Measurements from ENCODE around the gene YTHDF1.

The YTHDF1 gene

DNA sequence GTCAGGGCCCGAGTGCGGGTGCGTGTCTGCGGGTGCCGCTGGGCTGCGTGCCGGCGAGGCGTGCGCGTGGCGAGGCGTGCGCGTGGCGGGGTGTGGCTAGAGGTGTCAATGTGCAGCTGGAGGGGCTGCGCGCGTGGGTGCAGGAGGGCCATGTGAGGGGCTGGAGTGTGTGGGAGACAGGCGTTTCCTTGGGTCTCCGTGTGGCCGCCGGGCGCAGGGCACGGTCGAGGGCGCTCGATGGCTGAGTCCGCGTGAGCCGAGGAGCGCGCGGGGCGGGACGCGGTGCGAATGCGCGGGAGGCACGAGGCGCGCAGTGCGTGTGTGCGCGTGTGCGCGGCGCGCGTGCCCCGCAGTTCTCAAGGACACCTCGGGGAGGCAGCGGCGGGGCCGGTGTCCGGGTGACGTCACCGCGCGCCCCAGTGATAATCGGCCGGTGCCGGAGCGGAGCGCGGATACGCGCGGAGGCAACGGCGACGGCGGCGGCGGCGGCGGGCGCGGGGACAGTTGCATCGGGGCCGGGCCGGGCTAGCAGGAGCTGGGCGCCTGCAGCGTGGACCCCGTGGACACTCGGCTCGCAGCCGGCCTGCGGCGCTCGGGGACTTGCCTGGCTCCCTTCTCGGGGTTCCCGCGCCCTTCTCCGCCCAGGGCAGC lies 38.7 kb downstream of the YTHDF1 start:
- peaks cover 7% of the 10 kb centered on the region for H3K4me1 Mint-ChIP-seq
- peak; percentile 43 for DNase-seq
- H3K36me3 Mint-ChIP-seq, result no peaks in the 10 kb centered on the region
- peaks cover 96% of the 10 kb centered on the region for H3K27me3 Mint-ChIP-seq
- CTCF ChIA-PET, result no interaction called here
- no peak overlapping the region for H3K27ac Mint-ChIP-seq
- H3K4me3 Mint-ChIP-seq, result no peak overlapping the region
- no peaks in the 10 kb centered on the region for H3K9me3 Mint-ChIP-seq

DNA sequence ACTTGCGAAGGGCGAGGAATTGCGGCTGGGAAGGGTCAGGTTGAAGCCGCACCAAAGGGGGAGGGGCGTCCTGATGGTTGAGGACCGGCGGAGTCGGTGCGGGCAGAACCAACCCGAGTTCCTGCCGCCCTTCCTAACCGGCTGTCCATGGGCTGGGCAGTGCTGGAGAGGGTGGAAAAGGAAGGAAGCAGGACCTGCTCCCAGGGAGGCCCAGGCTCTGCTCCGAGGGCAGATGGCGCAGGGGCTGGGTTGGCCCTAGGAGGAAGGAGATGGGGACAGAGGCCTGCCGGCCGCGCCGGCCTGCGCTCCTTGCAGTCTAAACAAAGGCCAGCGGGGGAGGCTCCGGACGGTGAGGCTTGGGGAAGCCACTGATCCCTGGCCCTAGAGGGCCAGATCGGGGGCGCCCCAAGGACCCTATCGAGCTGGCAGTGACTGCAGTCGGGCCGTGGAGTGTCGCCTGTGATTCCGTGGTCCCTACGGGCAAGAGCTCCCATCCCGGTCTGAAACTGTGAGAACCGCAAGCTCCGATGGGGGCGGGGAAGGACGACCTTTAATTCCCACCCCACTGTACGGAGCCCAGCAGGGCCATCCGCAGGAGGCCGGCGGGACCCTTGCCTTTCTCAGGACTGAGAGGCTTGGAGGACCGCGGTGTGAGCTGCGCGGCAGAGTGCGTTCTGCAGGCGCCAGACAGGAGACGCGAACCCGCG lies 39.4 kb downstream of the YTHDF1 start:
- CTCF ChIA-PET, result no interaction called here
- Mint-ChIP-seq H3K27ac (peak overlapping the region; percentile 76), H3K4me1 (peaks cover 7% of the 10 kb centered on the region), H3K27me3 (peaks cover 96% of the 10 kb centered on the region), H3K36me3 (no peaks in the 10 kb centered on the region), H3K4me3 (no peak overlapping the region), H3K9me3 (no peaks in the 10 kb centered on the region)
- no peak for DNase-seq

DNA sequence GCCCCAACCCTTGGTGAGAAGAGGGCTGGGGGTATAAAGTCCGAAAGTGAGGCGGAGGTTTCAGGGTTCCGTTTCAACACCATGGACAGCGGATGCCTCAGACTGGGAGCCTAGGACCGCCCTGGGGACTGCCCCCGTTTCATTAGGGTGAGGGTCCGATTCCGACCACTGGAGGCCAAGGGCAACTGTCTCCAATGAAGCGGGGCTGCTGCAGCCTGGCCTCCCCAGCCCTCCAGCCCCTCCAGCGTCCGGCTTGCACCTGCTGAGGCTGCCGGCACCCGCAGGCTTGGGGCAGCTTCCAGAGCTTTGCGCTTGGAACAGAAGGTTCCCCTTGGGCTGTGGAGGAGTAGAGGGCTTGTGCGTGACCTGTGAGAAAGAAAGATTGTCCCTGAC lies 39.9 kb downstream of the YTHDF1 start:
- peaks cover 96% of the 10 kb centered on the region for H3K27me3 Mint-ChIP-seq
- H3K4me1 Mint-ChIP-seq, result peaks cover 7% of the 10 kb centered on the region
- peak; percentile 33 for DNase-seq
- no peaks in the 10 kb centered on the region for H3K9me3 Mint-ChIP-seq
- H3K4me3 Mint-ChIP-seq, result no peak overlapping the region
- H3K36me3 Mint-ChIP-seq, result no peaks in the 10 kb centered on the region
- peak overlapping the region; percentile 76 for H3K27ac Mint-ChIP-seq
- CTCF ChIA-PET, result no interaction called here

DNA sequence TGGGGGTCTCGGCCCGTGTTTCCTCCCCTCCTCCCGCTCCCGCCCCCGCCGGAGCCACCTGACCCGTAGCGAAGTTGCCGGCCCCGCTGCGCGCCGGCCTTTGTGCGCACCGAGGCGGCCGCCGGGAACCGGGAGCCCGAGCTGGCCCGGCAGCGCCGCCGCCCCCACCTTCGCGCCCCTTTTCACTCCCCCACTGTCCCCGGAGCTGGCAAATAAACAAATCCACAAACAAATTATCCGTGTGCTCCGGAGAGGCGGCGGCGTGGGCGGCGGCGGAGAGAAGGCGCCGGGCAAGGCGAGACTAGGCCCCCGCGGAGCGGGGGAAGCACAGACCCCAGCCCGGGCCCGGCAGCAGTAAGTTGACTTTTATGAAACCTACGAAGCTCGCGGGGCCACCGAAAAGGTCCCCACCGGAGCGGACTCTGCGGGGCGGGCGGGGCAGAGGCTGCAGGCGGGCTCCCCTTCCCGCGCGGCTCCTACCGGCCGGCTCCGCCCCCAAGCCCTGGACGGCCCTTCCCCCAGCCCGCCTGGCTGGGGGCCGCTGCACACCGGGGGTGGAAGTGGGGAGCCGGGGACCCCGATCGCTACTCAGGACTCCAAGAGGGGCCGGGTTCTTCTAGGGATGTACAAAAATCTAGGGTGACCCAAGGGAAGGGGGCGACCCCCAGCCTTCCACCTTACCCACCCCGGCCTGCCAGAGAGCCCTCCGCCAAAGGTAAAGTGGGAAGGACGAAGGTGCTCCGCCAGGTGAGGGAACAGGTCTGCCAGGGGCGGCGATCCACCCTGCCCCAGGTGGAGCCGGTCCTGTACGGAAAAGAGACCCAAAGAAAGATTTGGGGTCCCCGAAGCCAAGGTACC lies 40.7 kb downstream of the YTHDF1 start:
- H3K36me3 Mint-ChIP-seq, result no peaks in the 10 kb centered on the region
- H3K27ac Mint-ChIP-seq, result no peak overlapping the region
- CTCF ChIA-PET, result no interaction called here
- H3K9me3 Mint-ChIP-seq, result no peaks in the 10 kb centered on the region
- H3K4me1 Mint-ChIP-seq, result peaks cover 7% of the 10 kb centered on the region
- H3K4me3 Mint-ChIP-seq, result no peak overlapping the region
- peaks cover 90% of the 10 kb centered on the region for H3K27me3 Mint-ChIP-seq
- DNase-seq, result no peak

DNA sequence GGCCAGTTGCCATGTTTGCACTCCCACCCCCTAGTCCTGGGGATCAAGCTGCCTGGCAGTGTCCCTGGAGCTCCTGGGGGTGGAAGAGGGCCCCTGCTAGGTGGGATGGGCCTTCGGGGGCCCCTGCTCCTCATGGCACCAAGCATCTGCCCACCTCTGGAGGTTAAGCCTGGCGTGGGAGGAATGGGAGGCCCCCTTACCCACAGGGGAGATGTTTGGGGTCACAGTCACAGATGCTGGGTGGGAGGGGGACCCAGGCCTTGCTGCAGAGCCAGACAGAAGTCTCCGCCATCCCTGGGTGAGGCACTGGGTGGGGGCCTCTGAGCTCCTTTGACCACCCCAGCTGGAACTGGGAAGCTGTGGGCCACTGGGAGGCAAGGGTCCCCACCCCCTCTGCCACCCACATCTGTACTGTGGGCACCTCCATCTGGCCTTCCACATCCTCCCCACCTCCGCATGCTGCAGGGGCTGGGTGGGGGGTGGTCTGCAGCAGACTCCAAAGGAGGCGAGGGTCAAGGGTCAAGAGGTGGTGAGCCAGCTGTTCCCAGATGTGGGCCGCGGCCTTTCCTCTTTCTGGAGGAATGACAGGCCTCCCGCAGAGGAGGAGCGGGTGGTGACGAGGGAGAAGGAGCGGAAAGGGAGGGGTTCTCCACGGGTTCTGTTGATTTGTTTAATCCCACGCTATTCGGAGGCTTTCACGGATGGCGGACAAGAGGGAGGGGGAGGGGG lies 41.5 kb downstream of the YTHDF1 start:
- Mint-ChIP-seq H3K27ac (no peak overlapping the region), H3K9me3 (no peaks in the 10 kb centered on the region), H3K27me3 (peaks cover 90% of the 10 kb centered on the region), H3K36me3 (no peaks in the 10 kb centered on the region), H3K4me1 (peaks cover 5% of the 10 kb centered on the region), H3K4me3 (no peak overlapping the region)
- DNase-seq, result no peak
- CTCF ChIA-PET, result no interaction called here

DNA sequence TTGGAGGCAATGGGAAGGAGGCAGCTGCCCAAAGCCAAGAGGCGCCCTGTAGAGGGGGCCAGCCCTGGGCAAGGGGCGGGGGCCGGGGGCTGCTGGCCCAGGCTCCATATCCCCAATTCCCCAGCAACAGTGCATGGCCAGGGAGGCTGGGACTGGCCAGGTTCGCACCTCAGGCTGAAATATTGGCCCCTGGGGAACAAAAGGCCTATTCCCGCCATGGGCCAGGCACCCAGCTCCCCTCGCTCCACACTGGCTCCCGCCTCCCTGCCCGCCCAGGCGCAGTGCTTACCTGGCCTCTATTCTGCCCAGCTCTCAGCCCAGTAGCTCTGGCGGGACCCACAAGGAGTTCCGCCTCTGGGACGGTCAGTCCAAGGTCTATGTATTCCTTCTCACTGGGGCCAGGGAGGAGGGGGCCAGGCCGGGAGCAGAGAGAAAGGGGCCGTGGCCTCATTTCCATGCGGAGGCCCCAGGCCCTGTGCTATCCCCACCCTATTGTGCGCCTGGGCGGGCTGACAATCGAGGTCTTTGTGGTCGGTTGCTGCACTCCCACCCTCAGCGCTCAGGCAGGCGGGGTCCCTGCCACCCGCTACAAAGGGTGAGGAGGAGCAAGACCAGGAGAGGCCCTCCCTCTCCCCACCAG lies 42.3 kb downstream of the YTHDF1 start:
- peaks cover 3% of the 10 kb centered on the region for H3K4me1 Mint-ChIP-seq

DNA sequence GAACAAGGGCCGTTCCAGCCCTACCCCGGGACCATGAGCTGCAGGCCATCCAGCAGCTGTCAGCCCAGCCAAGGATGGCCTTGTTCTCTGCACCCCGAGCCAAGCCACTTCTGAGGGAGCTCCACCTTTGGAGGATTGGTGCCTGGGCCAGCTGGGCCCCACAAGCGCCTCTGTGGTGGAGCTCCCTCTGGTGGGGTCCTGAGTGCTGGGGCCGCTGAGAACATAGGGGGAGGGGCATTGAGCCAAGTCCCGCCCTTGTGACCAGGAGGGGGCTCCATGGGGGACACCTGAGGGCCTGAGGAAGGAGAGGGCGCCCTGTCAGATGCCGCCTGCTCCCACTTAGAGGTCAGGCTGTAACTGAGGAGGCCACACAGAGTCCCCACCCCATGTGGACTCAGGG lies 43.2 kb downstream of the YTHDF1 start:
- H3K4me1 Mint-ChIP-seq, result peaks cover 3% of the 10 kb centered on the region
- no peak overlapping the region for H3K27ac Mint-ChIP-seq
- peak; percentile 30 for DNase-seq
- no peaks in the 10 kb centered on the region for H3K9me3 Mint-ChIP-seq
- CTCF ChIA-PET, result interaction anchor here (0.6 to 1.1 kb wide), 2 partner anchors 9 to 200 kb away, joined by 3 read pairs; no protein-coding TSS in a partner anchor
- H3K4me3 Mint-ChIP-seq, result no peak overlapping the region
- peaks cover 78% of the 10 kb centered on the region for H3K27me3 Mint-ChIP-seq
- H3K36me3 Mint-ChIP-seq, result no peaks in the 10 kb centered on the region

More for the DNA sequence above, 42.3 kb downstream of the YTHDF1 start:
- H3K9me3 Mint-ChIP-seq, result no peaks in the 10 kb centered on the region
- H3K4me3 Mint-ChIP-seq, result no peak overlapping the region
- CTCF ChIA-PET, result no interaction called here
- DNase-seq, result no peak
- no peaks in the 10 kb centered on the region for H3K36me3 Mint-ChIP-seq
- H3K27me3 Mint-ChIP-seq, result peaks cover 86% of the 10 kb centered on the region
- no peak overlapping the region for H3K27ac Mint-ChIP-seq

DNA sequence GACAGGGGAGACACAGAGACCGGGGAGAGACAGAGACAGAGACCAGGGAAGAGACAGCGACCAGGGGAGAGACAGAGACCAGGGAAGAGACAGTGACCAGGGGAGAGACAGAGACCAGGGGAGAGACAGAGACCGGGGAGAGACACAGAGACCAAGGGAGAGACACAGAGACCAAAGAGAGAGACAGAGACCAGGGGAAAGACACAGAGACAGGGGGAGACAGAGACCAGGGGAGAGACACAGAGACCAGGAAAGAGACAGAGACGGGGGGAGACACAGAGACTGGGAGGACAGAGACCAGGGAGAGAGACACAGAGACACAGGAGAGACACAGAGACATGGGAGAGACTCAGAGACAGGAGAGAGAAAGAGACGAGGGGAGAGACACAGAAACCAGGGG lies 43.9 kb downstream of the YTHDF1 start:
- Mint-ChIP-seq H3K27ac (no peak overlapping the region), H3K36me3 (no peaks in the 10 kb centered on the region), H3K4me3 (no peak overlapping the region), H3K4me1 (peaks cover 1% of the 10 kb centered on the region), H3K9me3 (no peaks in the 10 kb centered on the region), H3K27me3 (peaks cover 71% of the 10 kb centered on the region)
- DNase-seq, result no peak
- CTCF ChIA-PET, result interaction anchor here (1.1 kb wide), 1 partner anchor 200 kb away, joined by 3 read pairs; no protein-coding TSS in a partner anchor

DNA sequence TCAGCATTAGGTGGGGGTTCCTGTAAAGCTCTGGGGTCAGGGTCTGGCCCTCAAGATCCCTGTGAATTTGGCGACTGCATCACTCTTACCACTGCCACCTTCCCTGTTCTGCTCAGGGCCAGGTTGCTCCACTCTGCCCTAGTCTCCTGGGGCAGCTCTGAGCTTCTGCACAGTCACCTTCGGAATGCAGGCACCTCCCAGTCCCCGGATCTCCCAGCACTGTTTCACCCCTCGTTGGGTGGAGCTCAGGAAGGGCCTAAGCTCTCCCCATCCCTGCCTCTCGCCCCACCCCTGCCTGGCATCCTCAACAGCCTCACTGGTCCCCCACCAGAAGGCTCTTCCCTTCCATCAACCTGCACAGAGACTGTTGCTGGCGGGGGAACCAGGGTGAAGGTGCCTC lies 46.2 kb downstream of the YTHDF1 start:
- no peaks in the 10 kb centered on the region for H3K4me1 Mint-ChIP-seq
- no peak for DNase-seq
- no peaks in the 10 kb centered on the region for H3K36me3 Mint-ChIP-seq
- H3K27me3 Mint-ChIP-seq, result peaks cover 48% of the 10 kb centered on the region
- H3K27ac Mint-ChIP-seq, result no peak overlapping the region
- CTCF ChIA-PET, result no interaction called here
- no peaks in the 10 kb centered on the region for H3K9me3 Mint-ChIP-seq
- H3K4me3 Mint-ChIP-seq, result no peak overlapping the region

DNA sequence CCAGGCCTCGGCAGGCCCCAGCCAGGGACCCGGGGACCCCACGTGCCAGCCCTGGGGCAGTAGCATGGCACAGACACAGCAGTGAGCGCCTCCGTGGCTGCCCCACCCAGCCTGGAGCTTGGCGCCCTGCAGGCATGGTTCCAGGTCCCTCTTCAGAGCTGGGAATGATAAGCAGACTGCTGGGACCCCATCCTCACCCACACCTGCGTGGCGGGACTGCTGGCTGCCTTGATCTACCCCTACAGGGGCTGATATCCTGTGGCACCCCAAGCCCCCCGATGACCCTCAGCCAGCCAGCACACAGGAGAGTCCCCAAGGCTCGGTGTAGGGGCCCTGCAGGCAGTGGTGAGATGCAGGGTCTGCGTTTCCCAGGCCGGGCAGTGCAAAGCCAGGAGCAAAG lies 47.1 kb downstream of the YTHDF1 start:
- H3K27ac Mint-ChIP-seq, result no peak overlapping the region
- no peak overlapping the region for H3K4me3 Mint-ChIP-seq
- no peaks in the 10 kb centered on the region for H3K36me3 Mint-ChIP-seq
- DNase-seq, result no peak
- CTCF ChIA-PET, result no interaction called here
- no peaks in the 10 kb centered on the region for H3K9me3 Mint-ChIP-seq
- no peaks in the 10 kb centered on the region for H3K4me1 Mint-ChIP-seq
- peaks cover 39% of the 10 kb centered on the region for H3K27me3 Mint-ChIP-seq

DNA sequence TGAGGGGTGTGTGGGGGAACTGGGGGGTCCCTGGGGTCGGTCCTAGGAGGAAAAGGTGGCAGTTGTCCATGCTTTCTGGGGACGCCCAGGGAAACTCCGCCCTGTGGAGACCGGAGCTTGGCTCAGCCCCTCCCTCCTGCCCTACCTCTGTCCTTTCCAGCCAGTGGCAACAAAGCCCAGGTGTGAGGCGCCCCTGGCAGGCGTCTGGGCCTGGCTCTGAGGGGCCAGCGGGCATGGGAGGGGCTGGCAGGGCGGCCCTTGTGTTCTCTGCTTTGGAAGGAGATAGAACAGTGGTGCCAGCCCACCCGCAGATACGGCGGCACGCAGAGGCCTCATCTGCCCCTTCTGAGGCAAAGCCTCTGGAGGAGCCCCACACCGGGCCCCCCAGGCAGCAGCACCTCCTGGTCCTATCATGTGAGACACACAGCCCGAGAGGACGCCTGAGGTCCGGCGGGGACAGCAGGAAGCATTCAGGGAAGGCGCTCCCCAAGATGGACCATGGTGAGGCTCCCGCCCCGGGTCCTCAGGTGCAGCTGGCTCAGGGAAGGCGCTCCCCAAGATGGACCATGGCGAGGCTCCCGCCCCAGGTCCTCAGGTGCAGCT lies 47.9 kb downstream of the YTHDF1 start:
- H3K27me3 Mint-ChIP-seq, result peaks cover 31% of the 10 kb centered on the region
- CTCF ChIA-PET, result no interaction called here

DNA sequence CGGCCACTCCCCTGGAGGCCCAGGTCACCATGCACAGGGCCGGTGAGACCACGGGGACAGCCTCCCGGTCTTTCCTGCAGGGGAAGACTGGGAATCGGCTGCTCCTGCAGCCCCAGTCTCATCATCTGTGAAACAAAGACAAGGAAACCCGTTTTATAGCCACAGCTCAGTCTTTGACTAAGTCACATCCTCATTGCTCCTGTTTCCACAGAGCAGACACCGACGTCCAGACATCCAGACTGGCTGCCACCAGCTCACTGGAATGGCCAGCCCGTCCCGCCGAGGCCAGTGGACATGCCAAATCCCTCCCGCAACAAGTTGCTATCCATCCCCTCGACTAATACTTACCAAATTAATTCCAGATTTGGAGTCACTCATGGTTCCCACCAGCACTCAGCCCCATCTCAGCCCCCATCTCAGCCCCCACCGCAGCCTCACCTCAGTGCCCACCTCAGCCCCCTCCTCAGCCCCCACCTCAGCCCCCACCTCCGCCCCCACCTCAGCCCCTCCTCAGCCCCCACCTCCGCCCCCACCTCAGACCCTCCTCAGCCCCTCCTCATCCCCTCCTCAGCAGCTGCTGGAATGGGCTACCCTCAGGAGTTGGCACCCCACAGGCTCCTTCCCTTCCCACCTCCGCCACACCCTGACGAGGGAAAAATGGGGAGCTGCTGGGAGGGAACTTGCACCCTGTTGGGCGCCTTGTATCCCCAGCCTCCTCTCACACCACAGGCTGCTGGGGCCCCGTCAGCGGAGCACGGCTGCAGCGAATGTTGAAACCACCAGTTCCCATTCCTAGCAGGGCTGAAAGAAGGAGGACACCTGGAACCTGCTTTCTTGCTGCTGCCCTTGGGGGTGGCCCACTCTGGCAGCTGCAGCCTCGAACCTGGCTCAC lies 48.7 kb downstream of the YTHDF1 start:
- Mint-ChIP-seq H3K9me3 (no peaks in the 10 kb centered on the region), H3K4me3 (no peak overlapping the region), H3K27ac (no peak overlapping the region), H3K4me1 (no peaks in the 10 kb centered on the region), H3K36me3 (no peaks in the 10 kb centered on the region), H3K27me3 (peaks cover 24% of the 10 kb centered on the region)
- CTCF ChIA-PET, result no interaction called here
- DNase-seq, result no peak

More for the DNA sequence above, 47.9 kb downstream of the YTHDF1 start:
- Mint-ChIP-seq H3K4me1 (no peaks in the 10 kb centered on the region), H3K4me3 (no peak overlapping the region), H3K36me3 (no peaks in the 10 kb centered on the region), H3K9me3 (no peaks in the 10 kb centered on the region), H3K27ac (no peak overlapping the region)
- DNase-seq, result no peak
